ENCODE measurements around the gene GSTA2. TPM values are rescaled to one million over a fixed set of nuclear protein-coding genes. Genes with fewer than 3 reads are reported as not detected.
"Not testable (repeated sequence)": the region's sequence is repeated elsewhere in the genome, so short reads cannot be mapped to it uniquely, and the experiment has no call there.

GSTA2 gene
- total and polyA plus RNA-seq, 2 of the 13 experiments (the other 11 are each of a cell fraction or from before 2014, with no cell fraction given) = 0.75 to 13.7 TPM

DNA sequence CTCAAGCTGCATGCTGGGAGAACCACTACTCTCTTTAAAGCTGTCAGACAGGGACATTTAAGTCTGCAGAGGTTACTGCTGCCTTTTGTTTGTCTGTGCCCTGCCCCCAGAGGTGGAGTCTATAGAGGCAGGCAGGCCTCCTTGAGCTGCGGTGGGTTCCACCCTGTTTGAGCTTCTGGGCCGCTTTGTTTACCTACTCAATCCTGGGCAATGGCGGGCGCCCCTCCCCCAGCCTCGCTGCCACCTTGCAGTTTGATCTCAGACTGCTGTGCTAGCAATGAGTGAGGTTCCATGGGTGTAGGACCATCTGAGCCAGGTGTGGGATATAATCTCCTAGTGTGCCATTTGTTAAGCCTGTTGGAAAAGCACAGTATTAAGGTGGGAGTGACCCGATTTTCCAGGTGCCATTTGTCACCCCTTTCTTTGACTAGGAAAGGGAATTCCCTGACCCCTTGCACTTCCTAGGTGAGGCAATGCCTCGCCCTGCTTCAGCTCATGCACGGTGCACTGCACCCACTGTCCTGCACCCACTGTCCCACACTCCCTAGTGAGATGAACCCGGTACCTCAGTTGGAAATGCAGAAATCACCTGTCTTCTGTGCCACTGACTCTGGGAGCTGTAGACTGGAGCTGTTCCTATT, 13.6 kb upstream of the GSTA2 start (continued):
- peak; percentile 71 for TF ChIP-seq ZNF687 (CRISPR knock-in tag; IDR thresholded peaks at IDR 0.05)
- TF ChIP-seq, protein P1, sequence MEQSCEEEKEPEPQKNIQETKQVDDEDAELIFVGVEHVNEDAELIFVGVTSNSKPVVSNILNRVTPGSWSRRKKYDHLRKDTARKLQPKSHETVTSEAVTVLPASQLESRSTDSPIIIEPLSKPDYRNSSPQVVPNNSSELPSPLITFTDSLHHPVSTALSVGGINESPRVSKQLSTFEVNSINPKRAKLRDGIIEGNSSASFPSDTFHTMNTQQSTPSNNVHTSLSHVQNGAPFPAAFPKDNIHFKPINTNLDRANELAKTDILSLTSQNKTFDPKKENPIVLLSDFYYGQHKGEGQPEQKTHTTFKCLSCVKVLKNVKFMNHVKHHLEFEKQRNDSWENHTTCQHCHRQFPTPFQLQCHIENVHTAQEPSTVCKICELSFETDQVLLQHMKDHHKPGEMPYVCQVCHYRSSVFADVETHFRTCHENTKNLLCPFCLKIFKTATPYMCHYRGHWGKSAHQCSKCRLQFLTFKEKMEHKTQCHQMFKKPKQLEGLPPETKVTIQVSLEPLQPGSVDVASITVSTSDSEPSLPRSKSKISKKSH (CRISPR knock-in tag; IDR thresholded peaks at IDR 0.05; ENCODE audit: borderline replicate concordance) = 0 out of 2 replicates have a peak, but pooled peaks have one; percentile 43
- peak; percentile 31; the same call in 1 of the 2 replicates for TF ChIP-seq ZFX (CRISPR knock-in tag; IDR thresholded peaks at IDR 0.05; ENCODE audit: low read depth)
- 0 out of 2 replicates have a peak, but pooled peaks have one; percentile 53 for TF ChIP-seq ZNF235 (CRISPR knock-in tag; IDR thresholded peaks at IDR 0.05; ENCODE audit: borderline replicate concordance)
- TF ChIP-seq ZNF788 (CRISPR knock-in tag; IDR thresholded peaks at IDR 0.05; ENCODE audit: borderline replicate concordance) = peak; percentile 43; the same call in 1 of the 2 replicates
- not testable (repeated sequence) for TF ChIP-seq SOX6, SP1 (IDR thresholded peaks at IDR 0.05)
- TF ChIP-seq SOX6 (CRISPR knock-in tag; IDR thresholded peaks at IDR 0.05) = peak; percentile 83
- 0 out of 2 replicates have a peak, but pooled peaks have one; percentile 39 for TF ChIP-seq ERF (CRISPR knock-in tag; IDR thresholded peaks at IDR 0.05)
- 0 out of 2 replicates have a peak, but pooled peaks have one; percentile 40 for TF ChIP-seq ZNF891 (CRISPR knock-in tag; IDR thresholded peaks at IDR 0.05)
- TF ChIP-seq HMG20B (CRISPR knock-in tag; conservative IDR thresholded peaks at IDR 0.05) = 0 out of 2 replicates have a peak, but pooled peaks have one; percentile 52
- 0 out of 2 replicates have a peak, but pooled peaks have one; percentile 37 for TF ChIP-seq ZNF431 (CRISPR knock-in tag; IDR thresholded peaks at IDR 0.05; ENCODE audit: borderline replicate concordance, low read depth)
- TF ChIP-seq, protein P2, sequence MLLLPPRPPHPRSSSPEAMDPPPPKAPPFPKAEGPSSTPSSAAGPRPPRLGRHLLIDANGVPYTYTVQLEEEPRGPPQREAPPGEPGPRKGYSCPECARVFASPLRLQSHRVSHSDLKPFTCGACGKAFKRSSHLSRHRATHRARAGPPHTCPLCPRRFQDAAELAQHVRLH (CRISPR knock-in tag; IDR thresholded peaks at IDR 0.05; ENCODE audit: borderline replicate concordance, low read depth) = peak; percentile 69; the same call in 1 of the 2 replicates
- TF ChIP-seq REPIN1 (CRISPR knock-in tag; IDR thresholded peaks at IDR 0.05; ENCODE audit: borderline replicate concordance, low read depth) = peak; percentile 48; the same call in 1 of the 2 replicates
- TF ChIP-seq, protein P3, sequence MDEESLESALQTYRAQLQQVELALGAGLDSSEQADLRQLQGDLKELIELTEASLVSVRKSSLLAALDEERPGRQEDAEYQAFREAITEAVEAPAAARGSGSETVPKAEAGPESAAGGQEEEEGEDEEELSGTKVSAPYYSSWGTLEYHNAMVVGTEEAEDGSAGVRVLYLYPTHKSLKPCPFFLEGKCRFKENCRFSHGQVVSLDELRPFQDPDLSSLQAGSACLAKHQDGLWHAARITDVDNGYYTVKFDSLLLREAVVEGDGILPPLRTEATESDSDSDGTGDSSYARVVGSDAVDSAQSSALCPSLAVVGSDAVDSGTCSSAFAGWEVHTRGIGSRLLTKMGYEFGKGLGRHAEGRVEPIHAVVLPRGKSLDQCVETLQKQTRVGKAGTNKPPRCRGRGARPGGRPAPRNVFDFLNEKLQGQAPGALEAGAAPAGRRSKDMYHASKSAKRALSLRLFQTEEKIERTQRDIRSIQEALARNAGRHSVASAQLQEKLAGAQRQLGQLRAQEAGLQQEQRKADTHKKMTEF (CRISPR knock-in tag; IDR thresholded peaks at IDR 0.05) = peak; percentile 93; the same call in 1 of the 2 replicates
- TF ChIP-seq KDM2A (CRISPR knock-in tag; IDR thresholded peaks at IDR 0.05; ENCODE audit: borderline replicate concordance, low read depth) = peak; percentile 52; the same call in 1 of the 2 replicates
- peak; percentile 12; the same call in 1 of the 2 replicates for TF ChIP-seq RARA (CRISPR knock-in tag; IDR thresholded peaks at IDR 0.05)
- peak; percentile 81; the same call in 1 of the 2 replicates for TF ChIP-seq KAT7 (CRISPR knock-in tag; IDR thresholded peaks at IDR 0.05; ENCODE audit: borderline replicate concordance)
- peak; percentile 43; the same call in 1 of the 2 replicates for TF ChIP-seq ZNF12 (CRISPR knock-in tag; IDR thresholded peaks at IDR 0.05)
- peak; percentile 46; the same call in 1 of the 2 replicates for TF ChIP-seq ZNF331 (CRISPR knock-in tag; IDR thresholded peaks at IDR 0.05)
- 0 out of 2 replicates have a peak, but pooled peaks have one; percentile 14 for TF ChIP-seq SP1 (CRISPR knock-in tag; IDR thresholded peaks at IDR 0.05)
